HG03460 (cell line): ENCODE results near the gene SLC35A3.

Experiments used
- ATAC-seq: cut with Tn5 transposase; IDR thresholded peaks from one replicate; pipeline ENCODE4 v1.9.1; 2021; ENCODE audit not compliant: unreplicated experiment

The SLC35A3 gene

DNA sequence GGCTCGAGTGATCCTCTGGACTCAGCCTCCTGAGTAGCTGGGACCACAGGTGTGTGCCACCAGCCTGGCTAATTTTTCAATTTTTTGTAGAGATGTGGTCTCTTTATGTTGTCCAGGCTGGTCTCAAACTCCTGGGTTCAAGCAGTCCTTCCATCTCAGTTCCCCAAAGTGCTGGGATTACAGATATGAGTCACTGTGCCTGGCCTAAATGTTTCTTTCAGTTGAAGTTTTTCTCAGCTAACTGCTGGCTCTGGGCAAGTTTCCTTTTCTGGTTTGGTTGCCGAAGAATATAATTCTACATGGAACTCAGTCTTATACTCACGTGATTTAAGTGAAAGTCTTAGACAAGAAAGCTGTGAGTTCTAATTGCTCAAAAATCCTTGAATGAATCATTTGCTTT lies 106.0 kb downstream of the SLC35A3 start:
- peak; percentile 51 for ATAC-seq

DNA sequence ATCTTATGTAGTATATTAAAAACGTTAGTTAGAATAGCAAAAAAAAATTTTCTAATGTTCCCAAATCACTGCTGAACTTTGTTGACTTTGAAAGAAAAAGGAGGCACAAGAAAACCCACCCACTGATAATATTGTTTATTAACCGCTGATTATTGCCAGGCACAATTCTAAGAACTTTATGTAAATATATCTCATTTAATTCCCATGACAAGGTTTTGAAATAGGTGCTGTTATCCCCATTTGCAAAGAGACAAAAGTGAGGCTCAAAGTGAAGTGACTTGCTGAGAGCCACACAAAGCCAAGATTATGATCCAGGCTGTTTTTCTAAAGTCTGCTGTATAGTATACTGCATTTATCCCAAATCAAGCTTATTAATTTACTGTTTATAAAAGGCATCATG lies 106.5 kb downstream of the SLC35A3 start:
- ATAC-seq = peak; percentile 5

DNA sequence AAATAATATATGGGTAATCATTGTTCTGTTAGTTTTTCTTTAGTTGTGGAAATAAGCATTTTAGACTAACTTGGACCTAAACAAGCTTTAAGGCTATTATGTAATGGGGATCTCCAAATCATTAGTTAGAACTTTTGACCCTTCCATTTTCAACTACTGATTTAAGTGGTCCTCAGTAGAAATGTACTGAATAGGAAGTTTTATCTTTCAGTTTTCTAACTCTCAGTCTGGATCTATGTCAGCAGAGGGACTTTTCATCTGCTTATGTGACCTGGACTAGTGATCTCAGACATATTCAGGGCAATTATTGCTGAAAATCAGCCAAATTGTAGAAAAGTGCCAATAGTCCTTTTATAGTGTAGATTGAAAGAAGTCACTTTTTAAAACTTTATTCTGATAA lies 106.9 kb downstream of the SLC35A3 start:
- peak; percentile 78 for ATAC-seq

DNA sequence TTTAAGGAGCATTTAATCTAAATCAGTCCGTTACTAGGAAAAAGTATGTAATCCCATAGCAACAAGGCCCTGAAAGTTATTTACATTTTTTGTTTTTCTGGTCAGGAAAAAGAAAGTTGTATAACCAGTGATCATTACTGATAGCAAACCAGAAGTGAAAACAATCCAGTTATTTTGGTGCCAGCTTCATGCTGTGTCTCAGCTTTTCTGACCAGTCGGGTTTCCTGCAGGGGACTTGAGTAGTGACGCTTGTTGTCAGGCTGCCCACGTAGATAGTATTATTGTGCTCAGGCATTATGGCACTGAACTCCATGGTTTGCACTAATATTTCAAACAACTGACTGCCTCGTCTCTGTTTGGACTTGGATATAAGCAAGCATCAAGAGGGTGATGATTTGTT lies 107.7 kb downstream of the SLC35A3 start:
- ATAC-seq = no peak

DNA sequence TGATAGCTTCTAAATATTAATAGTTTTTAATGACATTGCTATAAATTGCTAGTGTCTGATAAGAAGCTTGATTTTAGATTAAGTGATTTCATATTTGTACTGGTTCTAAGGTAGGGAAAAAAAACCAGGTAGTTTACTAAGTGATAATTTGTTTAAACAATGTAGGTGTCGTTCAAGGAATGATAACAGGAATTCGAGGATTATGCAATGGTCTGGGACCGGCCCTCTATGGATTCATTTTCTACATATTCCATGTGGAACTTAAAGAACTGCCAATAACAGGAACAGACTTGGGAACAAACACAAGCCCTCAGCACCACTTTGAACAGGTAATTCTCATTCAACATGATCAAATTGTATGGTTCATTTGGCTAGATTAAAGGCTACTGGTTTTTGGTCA lies 110.5 kb downstream of the SLC35A3 start:
- ATAC-seq = no peak
